Activated T-cell treated with anti-CD3 and anti-CD28 coated beads, Interleukin-2, amount 50 U/mL, for 72 hours (primary cell): ENCODE data around the gene TAF6. TPM values are rescaled to one million over a fixed set of nuclear protein-coding genes. Genes with fewer than 3 reads are reported as not detected.
"Not testable (repeated sequence)": the region's sequence is repeated elsewhere in the genome, so short reads cannot be mapped to it uniquely, and the experiment has no call there.

Source experiments
- ATAC-seq, 2 donors: fragments of 150-1000 bp; cut with Tn5 transposase; replicated peaks in 1 of 2; 2 replicates each; pipeline ENCODE4 v1.10.0; 2021; ENCODE audit warnings: moderate library complexity in 2 of 2, mild to moderate bottlenecking in 1 of 2
- DNase-seq, 2 donors: peaks; one replicate each; pipeline ENCODE4 v3.0.0; 2021 to 2022; ENCODE audit warnings: mixed read lengths in 1 of 2
- H3K27ac Mint-ChIP-seq: one replicate; pipeline ENCODE4 v1.8.0; 2022; ENCODE audit warnings: mild to moderate bottlenecking, moderate library complexity, mixed read lengths
- H3K27me3 Mint-ChIP-seq: one replicate; pipeline ENCODE4 v1.8.0; 2022; ENCODE audit warnings: low read depth, mixed read lengths
- H3K36me3 Mint-ChIP-seq, 2 donors: one replicate each; pipeline ENCODE4 v1.8.0; 2022; ENCODE audit warnings: mixed read lengths in 2 of 2, mild to moderate bottlenecking in 1 of 2; ENCODE audit not compliant: insufficient read depth in 2 of 2
- H3K4me1 Mint-ChIP-seq: one replicate; pipeline ENCODE4 v1.8.0; 2022; ENCODE audit warnings: low read depth, mixed read lengths
- H3K4me3 Mint-ChIP-seq, 2 donors: one replicate each; pipeline ENCODE4 v1.8.0; 2022; ENCODE audit warnings: mild to moderate bottlenecking in 2 of 2, mixed read lengths in 2 of 2, moderate library complexity in 2 of 2
- H3K9me3 Mint-ChIP-seq, 2 donors: one replicate each; pipeline ENCODE4 v1.8.0; 2022; ENCODE audit warnings: mixed read lengths in 2 of 2
- total RNA-seq, 2 donors: library from RNA; stranded (reverse); gene quantifications; one replicate each; pipeline ENCODE4 v1.2.3, GENCODE V29; 2022

The TAF6 gene
- total RNA-seq, 2 donors from 2014 or later = 76.7 to 88.1 TPM

DNA sequence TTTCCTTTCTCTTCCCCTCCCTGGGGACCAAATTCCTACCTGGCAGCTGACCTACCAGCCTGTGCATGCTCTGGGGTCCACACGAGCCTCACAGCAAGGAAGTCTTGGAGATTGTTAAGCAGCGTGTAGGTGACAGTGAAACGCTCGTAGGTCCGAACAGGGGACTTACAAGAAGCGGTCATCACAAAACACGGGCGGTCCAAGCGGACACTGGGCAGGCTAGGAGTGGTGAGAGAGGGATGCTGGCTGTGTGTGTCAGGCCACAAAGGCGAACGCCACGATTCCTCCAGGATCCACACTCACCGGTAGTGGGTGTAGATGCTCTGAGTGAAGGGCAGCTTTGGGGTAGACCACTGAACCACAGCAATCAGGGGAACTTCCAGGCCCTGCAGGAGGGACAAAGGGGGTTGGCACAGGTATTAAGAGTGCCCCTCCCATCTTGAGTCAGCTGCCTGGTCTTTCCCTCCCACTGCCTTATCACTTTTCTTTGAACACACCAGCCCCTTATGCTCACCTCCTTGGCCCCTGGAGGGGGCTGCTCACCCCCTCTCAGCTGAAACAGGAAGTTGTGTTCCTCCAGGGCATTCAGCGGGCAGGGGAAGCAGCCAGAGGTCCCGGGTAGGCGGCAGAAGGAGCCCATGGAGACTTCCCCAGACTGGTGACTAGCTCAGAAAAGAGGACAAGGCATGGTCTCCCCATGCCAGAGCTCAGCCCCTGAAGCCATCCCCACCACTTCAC lies 37.3 kb upstream of the TAF6 start:
- ATAC-seq (peak; percentile 40 to 52), DNase-seq (peak in 1 of 2 donors; percentile 48)
- H3K4me1 Mint-ChIP-seq = peaks cover 55% of the 10 kb centered on the region
- no peaks in the 10 kb centered on the region for H3K27me3 Mint-ChIP-seq
- peaks cover 7 to 11% of the 10 kb centered on the region in 2 donors for H3K36me3 Mint-ChIP-seq
- no peaks in the 10 kb centered on the region for H3K9me3 Mint-ChIP-seq
- H3K4me3 Mint-ChIP-seq = peak overlapping the region; percentile 83 to 86
- H3K27ac Mint-ChIP-seq = peak overlapping the region; percentile 75

DNA sequence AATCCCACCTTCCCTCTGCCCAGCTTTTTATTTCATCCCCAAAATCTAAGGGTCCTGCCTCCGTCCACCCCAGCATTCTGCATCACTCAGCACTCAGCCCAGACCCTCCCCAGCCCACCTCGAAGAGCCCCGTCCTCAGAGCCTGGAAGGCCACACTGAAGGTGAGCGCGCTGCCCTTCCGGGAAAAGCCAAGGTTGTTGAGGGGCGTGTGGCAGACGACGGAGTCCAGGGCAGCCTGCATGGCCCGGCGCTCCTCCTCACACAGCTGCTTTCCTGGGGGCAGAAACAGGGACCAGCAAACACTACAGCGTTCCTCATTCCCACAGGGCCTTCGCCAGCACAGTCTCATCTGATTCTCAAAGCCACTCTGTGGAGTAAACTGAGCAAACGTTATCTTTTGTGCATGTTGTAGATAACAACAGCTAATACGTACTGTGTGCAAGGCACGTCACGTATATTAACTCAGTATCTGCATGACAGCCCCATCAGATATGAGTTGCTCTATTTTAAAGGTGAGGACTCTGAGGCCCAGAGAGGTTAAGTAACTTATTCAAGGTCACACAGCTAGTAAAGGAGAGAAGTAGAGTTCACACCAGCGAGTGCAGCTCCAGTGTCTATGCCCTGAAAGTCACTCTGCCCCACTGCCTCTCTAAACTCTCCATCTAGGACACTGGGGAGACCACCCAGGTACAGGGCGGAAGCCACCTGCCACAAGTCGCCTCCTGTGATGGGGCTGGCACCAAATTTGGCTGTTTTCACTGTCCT lies 36.6 kb upstream of the TAF6 start:
- DNase-seq = no peak
- no peak overlapping the region for H3K27ac Mint-ChIP-seq
- peaks cover 7 to 12% of the 10 kb centered on the region in 2 donors for H3K36me3 Mint-ChIP-seq

DNA sequence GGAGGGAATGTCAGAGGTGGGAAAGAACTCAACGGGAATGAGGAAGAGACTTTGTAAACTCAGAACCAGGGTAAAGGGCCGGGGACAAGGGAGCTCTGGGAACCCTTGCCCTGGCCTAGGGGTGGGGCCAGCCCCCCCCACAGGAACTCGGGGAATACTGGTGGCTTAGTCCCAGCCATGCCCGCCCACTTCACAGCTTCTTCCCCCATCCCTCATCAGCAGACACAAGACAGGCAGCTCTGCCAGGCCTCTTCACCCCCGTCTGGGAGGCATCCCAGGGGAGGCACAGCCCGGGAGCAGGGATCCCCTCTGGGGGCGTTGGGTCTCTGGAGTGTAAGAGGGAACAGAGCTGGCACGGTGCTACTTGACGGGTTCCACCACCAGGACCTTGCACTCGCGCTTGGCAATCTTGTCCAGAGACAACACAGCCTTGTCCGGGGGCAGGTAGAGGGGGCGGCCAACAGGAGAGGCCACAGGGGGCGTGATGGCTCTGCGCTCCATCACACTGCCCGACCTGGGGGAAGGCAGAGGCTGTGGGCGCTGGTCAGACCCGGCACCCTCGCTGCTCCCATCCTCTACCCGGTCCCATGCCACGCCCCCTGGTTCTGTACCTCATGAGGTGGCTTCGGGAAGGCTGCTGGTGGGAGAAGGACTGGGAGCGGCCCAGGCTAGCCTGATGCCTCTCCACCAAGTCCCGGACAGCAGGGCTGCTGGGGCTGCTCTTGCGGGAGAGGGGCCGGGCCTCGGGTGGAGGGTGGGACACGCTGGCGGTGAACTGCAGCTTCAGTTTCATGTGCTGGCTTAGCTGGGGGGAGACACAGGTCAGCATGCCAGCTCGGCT lies 35.7 kb upstream of the TAF6 start:
- no peak for ATAC-seq
- Mint-ChIP-seq H3K27ac (no peak overlapping the region), H3K4me1 (peaks cover 65% of the 10 kb centered on the region), H3K27me3 (no peaks in the 10 kb centered on the region), H3K36me3 (peaks cover 12 to 17% of the 10 kb centered on the region in 2 donors), H3K4me3 (no peak overlapping the region), H3K9me3 (no peaks in the 10 kb centered on the region)
- no peak for DNase-seq

More for the DNA sequence above, 36.6 kb upstream of the TAF6 start:
- Mint-ChIP-seq H3K27me3 (no peaks in the 10 kb centered on the region), H3K4me1 (peaks cover 56% of the 10 kb centered on the region), H3K9me3 (no peaks in the 10 kb centered on the region), H3K4me3 (no peak overlapping the region)
- ATAC-seq = no peak

DNA sequence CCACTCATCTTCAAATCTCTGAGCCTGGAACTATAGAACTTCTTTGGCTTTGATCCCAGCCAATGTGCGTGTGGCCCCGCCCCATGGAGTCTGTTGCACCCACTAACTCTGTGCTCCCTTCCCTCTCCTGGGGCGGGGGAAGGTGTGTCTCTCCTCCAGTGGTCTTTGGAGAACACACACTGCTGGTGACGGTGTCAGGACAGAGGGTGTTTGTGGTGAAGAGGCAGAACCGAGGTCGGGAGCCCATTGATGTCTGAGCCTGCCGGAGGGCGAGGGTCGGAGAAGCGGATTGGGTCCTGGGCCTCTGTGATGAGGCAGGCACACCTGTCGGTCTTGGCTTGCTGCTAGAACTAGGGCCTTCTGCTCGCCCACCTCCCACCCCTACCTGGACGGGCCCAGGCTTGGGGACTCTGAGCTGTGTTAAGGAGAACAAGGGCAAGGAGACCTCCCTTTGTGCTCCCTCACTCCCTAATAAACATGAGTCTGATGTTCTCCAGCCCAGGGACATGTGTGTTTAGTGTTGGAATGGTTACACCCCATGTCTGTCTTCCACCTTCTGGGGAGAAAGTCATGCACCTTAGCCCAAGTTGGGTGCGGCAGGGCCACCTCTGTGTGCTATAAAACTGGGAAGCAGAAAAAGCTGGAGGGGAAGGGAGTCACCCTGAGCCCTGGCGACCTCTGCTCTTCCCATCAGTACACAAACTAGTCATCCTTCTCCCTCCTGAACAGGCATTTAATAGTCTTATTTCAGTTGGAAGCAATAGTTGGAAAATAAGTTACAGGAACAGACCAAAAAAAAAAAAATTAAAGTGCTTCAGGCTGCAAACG lies 34.8 kb upstream of the TAF6 start:
- Mint-ChIP-seq H3K27me3 (no peaks in the 10 kb centered on the region), H3K36me3 (peaks cover 12 to 17% of the 10 kb centered on the region in 2 donors), H3K4me1 (peaks cover 66% of the 10 kb centered on the region), H3K9me3 (no peaks in the 10 kb centered on the region), H3K27ac (no peak overlapping the region), H3K4me3 (no peak overlapping the region)
- ATAC-seq (no peak), DNase-seq (no peak)

DNA sequence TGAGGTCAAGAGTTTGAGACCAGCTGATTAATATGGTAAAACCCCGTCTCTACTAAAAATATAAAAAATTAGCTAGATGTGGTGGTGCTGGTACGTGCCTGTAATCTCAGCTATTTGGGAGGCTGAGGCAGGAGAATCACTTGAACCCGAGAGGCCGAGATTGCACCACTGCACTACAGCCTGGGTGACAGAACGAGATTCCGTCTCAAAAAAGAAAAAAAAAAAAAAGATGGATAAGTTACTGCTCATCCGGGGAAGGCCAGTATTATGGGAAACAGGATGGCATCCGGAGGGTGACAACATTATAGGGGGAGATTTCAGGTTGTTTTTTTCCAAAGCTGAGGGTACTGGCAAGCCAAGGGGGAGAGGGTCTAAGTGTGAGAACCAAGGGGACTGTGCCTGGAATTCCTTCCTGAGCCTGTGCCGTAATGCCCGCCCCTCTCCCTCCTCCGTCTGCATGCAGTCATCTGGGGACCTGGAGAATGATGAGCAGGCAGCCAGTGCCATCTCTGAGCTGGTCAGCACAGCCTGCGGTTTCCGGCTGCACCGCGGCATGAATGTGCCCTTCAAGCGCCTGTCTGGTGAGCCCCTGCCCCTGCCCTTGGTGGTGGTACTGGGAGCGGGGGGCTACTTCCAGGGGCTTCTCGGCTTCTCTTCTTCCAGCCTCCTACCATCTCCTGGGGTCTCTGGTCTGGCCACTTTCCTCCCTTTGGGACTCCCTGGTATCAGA lies 33.9 kb upstream of the TAF6 start:
- Mint-ChIP-seq H3K36me3 (peaks cover 12 to 20% of the 10 kb centered on the region in 2 donors), H3K27me3 (no peaks in the 10 kb centered on the region), H3K27ac (no peak overlapping the region), H3K9me3 (no peaks in the 10 kb centered on the region), H3K4me1 (peaks cover 71% of the 10 kb centered on the region), H3K4me3 (no peak overlapping the region)
- DNase-seq = no peak
- no peak for ATAC-seq

DNA sequence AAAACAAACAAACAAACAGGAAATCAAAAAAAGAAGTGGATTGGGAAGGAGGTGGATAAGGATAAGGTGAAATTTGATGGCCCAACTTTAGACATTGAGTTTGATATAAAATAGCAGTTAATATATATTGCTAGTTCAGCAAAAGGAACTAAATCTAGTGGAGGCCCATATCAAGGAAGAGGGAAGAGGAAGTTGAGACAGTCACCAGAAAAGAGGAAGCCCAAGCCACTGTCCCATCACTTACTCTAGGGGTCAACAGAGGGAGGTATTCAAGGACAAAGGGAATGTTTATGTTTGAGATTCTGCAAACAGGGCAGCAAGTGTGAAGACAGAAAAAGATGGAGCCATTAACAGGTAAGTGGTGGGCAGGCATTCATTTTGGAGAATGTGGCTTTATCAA lies 33.2 kb upstream of the TAF6 start:
- DNase-seq (no peak), ATAC-seq (no peak)
- no peaks in the 10 kb centered on the region for H3K27me3 Mint-ChIP-seq
- H3K27ac Mint-ChIP-seq = peak overlapping the region; percentile 12
- no peak overlapping the region for H3K4me3 Mint-ChIP-seq
- H3K9me3 Mint-ChIP-seq = no peaks in the 10 kb centered on the region
- H3K36me3 Mint-ChIP-seq = peaks cover 10 to 16% of the 10 kb centered on the region in 2 donors
- peaks cover 72% of the 10 kb centered on the region for H3K4me1 Mint-ChIP-seq

DNA sequence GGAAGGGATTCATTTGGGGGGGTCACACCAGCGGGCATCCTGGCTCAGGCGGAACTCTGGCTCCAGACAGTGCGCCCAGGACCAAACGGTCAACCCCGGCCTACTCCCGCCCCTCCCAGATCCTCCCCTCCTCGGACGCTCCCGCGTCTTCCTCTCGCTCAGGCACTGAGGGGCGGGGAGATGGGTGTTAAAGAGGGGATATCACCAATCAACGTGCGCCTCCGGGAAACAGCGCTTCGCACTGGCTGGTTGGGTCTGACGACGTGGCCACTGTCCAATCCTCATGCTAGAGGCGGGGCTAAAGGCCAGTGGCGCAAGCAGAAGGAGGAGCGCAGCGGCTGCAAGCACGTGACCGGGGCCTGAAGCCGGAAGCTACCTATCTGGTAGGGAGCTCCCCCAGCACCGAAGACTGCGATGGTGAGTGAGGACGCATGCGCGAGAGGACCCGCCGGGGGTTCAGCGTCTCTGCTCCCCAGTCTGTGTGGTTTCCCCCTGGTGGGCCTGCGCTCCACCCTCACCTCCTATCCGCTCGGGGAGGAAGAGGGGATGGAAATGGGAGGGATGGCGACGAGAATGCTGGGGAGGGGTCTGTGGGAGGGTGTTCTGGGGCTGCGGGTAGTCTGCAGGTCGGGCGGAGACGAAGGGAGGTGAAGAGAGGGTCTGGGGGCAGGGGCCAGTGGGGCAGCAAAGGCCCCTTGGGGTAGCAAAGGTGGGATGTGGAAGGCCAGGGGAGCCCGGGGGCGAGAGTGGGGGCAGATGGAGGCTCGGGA lies 29.6 kb upstream of the TAF6 start, which contains the start of gene LAMTOR4:
Gene LAMTOR4 (plus strand): TSS at position 360 of the 770 bp plus-strand sequence. CDS start 55 bp downstream, at position 415.
- ATAC-seq (peak; percentile 97), DNase-seq (peak; percentile 97 to 100)
- Mint-ChIP-seq H3K4me1 (peaks cover 49% of the 10 kb centered on the region), H3K9me3 (no peaks in the 10 kb centered on the region), H3K4me3 (peak within 1 kb of the TSS; percentile 89 to 100), H3K27ac (peak within 1 kb of the TSS; percentile 90), H3K27me3 (no peaks in the 10 kb centered on the region), H3K36me3 (peaks cover 10 to 14% of the 10 kb centered on the region in 2 donors)

DNA sequence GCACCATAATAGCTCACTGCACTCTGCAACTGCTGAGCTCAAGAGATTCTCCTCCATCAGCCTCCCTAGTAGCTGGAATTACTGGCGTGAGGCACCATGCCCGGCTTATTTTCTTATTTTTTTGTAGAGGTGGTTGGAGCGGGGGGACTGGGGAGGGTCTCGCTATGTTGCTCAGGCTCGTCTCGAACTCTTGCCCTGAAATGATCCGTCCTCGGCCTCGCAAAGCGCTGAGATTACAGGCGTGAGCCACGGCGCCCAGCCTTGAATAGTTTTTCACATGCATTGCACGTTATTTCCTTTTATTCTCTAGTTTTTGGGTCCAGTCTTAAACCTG lies 29.0 kb upstream of the TAF6 start:
- Mint-ChIP-seq H3K4me3 (peak overlapping the region; percentile 89 to 100), H3K27ac (peak overlapping the region; percentile 90), H3K27me3 (no peaks in the 10 kb centered on the region), H3K9me3 (no peaks in the 10 kb centered on the region), H3K36me3 (peaks cover 10 to 14% of the 10 kb centered on the region in 2 donors), H3K4me1 (peaks cover 49% of the 10 kb centered on the region)
- no peak for DNase-seq
- ATAC-seq = no peak

DNA sequence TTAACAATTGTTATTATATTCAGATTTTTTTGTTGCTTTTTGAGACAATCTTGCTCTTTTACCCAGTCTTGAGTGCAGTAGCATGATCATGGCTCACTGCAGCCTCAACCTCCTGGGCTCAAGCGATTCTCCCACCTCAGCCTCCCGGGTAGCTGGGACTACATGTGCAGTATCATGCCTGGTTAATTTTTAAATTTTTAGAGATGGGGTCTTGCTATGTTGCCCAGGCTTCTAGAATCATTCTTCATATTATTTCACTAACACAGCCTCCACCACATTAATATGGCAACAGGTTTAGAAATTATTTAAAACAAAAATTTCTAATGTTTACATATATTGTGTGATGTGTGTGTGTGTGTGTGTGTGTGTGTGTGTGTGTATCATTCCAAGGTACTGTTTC lies 28.1 kb upstream of the TAF6 start:
- Mint-ChIP-seq H3K36me3 (peaks cover 6 to 10% of the 10 kb centered on the region in 2 donors), H3K27me3 (no peaks in the 10 kb centered on the region), H3K27ac (no peak overlapping the region), H3K4me1 (peaks cover 40% of the 10 kb centered on the region), H3K4me3 (no peak overlapping the region), H3K9me3 (no peaks in the 10 kb centered on the region)
- DNase-seq (no peak), ATAC-seq (no peak)

DNA sequence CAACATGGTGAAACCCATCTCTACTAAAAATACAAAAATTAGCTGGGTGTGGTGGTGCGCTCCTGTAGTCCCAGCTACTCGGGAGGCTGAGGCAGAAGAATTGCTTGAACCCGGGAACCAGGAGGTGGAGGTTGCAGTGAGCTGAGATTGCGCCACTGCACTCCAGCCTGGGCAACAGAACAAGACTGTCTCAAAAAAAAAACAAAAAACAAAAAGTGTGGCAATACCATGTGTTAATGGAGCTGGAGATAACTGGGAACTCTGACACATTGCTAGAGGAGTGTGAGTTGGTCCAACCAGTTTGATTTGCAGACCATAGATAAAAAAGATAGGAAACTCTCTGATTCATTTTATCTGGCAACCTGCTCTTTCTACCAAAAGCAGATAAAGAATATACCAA lies 27.2 kb upstream of the TAF6 start:
- not testable (repeated sequence) for H3K27ac Mint-ChIP-seq, DNase-seq, H3K27me3 Mint-ChIP-seq, H3K9me3 Mint-ChIP-seq, ATAC-seq, H3K4me3 Mint-ChIP-seq, H3K36me3 Mint-ChIP-seq
- H3K4me1 Mint-ChIP-seq = peaks cover 35% of the 10 kb centered on the region

DNA sequence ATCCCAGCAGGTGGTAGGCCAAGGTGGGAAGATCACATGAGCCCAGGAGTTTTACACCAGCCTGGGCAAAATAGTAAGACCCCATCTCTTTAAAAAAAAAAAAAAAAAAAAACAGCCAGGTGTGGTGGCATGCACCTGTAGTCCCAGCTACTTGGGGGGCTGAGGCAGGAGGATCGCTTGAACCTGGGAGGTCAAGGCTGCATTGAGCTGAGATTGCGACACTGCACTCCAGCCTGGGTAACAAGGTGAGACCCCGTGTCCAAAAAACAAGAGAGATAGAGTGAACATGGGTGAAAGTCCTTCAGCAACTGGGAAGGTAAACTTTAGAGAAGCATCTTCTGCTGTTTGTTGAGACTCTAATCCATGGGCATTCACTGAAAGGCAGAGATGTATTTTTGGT lies 23.3 kb upstream of the TAF6 start:
- no peak for ATAC-seq
- Mint-ChIP-seq H3K36me3 (no peaks in the 10 kb centered on the region), H3K4me1 (peaks cover 17% of the 10 kb centered on the region)

More for the DNA sequence above, 23.3 kb upstream of the TAF6 start:
- no peaks in the 10 kb centered on the region for H3K9me3 Mint-ChIP-seq
- H3K27me3 Mint-ChIP-seq = no peaks in the 10 kb centered on the region
- no peak overlapping the region for H3K27ac Mint-ChIP-seq
- H3K4me3 Mint-ChIP-seq = no peak overlapping the region
- DNase-seq = no peak
